GM21390 (cell line): ENCODE data around the gene PLSCR3.

ENCODE experiments used
- ATAC-seq: cut with Tn5 transposase; IDR thresholded peaks from one replicate; pipeline ENCODE4 v1.9.1; 2021; ENCODE audit not compliant: unreplicated experiment

PLSCR3 gene

GRCh38 chr17:7351665-7352502 lies 42.4 kb downstream of the PLSCR3 start, which contains the start of gene KCTD11:
Gene KCTD11 (plus strand): TSS chr17:7352162.
- peak; percentile 70 for ATAC-seq

- ATAC-seq, result no peak
Measured at GRCh38 chr17:7348478-7349242, 45.7 kb downstream of the PLSCR3 start.

- no peak for ATAC-seq
Measured at GRCh38 chr17:7347630-7348477, 46.5 kb downstream of the PLSCR3 start.

GRCh38 chr17:7346761-7347614 lies 47.3 kb downstream of the PLSCR3 start:
- ATAC-seq, result no peak

- ATAC-seq, result no peak
Measured at GRCh38 chr17:7343250-7343649, 51.1 kb downstream of the PLSCR3 start.

- ATAC-seq, result no peak
Measured at GRCh38 chr17:7341842-7342241, 52.5 kb downstream of the PLSCR3 start.

- ATAC-seq, result no peak
Measured at GRCh38 chr17:7340179-7340578, 54.1 kb downstream of the PLSCR3 start.
